HCT116 (cell line): Measurements from ENCODE around the gene OR51T1. TPM values are rescaled to one million over a fixed set of nuclear protein-coding genes. Genes with fewer than 3 reads are reported as not detected.

Experiments
- ATAC-seq: fragments of 200-7000 bp; cut with Tn5 transposase; 2 replicates; pipeline ENCODE4 v1.9.1; 2020; ENCODE audit warnings: mild to moderate bottlenecking, moderate library complexity
- BruUV-seq: library from RNA; stranded (reverse); fragments of 400-500 nt; replicated peaks from 2 replicates; lab custom pipeline; 2021; lab: Mats Ljungman, UMichigan
- CTCF ChIA-PET: fragments of 300-600 bp; sonication (Branson Sonifier 250); formaldehyde crosslinking; loops from one replicate; lab custom pipeline; 2021; ENCODE audit warnings: antibody characterized with exemption; lab: Charles Lee
- POLR2A ChIA-PET: fragments of 300-600, 350-600 bp; sonication (Branson Sonifier 250); formaldehyde crosslinking; loops from one replicate; lab custom pipeline; 2021; ENCODE audit warnings: antibody characterized with exemption; lab: Charles Lee
- RAD21 ChIA-PET, 2 experiments: fragments of 300-600 bp; sonication (Branson Sonifier 250); formaldehyde crosslinking; loops; one replicate each; lab custom pipeline; 2023; ENCODE audit warnings: low total read pairs in 2 of 2; ENCODE audit not compliant: uncharacterized antibody in 2 of 2, unreplicated experiment in 2 of 2, low non-redundant PET in 1 of 2; lab: Charles Lee
- DNase-seq: peaks from one replicate; pipeline ENCODE4 v3.0.0-alpha.2; 2010; ENCODE audit warnings: low read depth, low spot score
- H2AFZ ChIP-seq: fragments of 200-600 bp; shearing (Covaris generic), sonication (generic); 2 replicates; pipeline ENCODE4 v1.6.1; 2017; ENCODE audit warnings: low read depth, mixed run types, mixed read lengths, antibody characterized with exemption, low read length; ENCODE audit not compliant: poor library complexity, severe bottlenecking
- H3K27ac ChIP-seq: 2 replicates; pipeline ENCODE4 v1.5.1; 2012; ENCODE audit warnings: low read depth, low read length
- H3K27me3 ChIP-seq: fragments of 200-600 bp; sonication (generic); 2 replicates; pipeline ENCODE4 v1.6.1; 2016; ENCODE audit warnings: mixed run types, low read length, mixed read lengths; ENCODE audit not compliant: insufficient read depth
- H3K36me3 ChIP-seq, 2 experiments: fragments of 200-500 bp in 1 of 2; fragments of 200-600 bp in 1 of 2; sonication (Bioruptor generic) in 1 of 2; sonication (generic) in 1 of 2; 2 replicates each; pipeline versions ENCODE4 v1.5.1 to v1.6.1; 2014 to 2016; ENCODE audit warnings: low read length in 2 of 2, inconsistent platforms in 1 of 2, mixed read lengths in 1 of 2, mixed run types in 1 of 2; ENCODE audit not compliant: insufficient read depth in 2 of 2, control insufficient read depth in 1 of 2
- H3K4me1 ChIP-seq, 2 experiments: fragments of 200-600 bp in 1 of 2; sonication (generic) in 1 of 2; 2 replicates each; pipeline versions ENCODE4 v1.5.1 to v1.6.1; 2012 to 2017; ENCODE audit warnings: low read length in 2 of 2, inconsistent platforms in 1 of 2, mild to moderate bottlenecking in 1 of 2, mixed read lengths in 1 of 2, mixed run types in 1 of 2, moderate library complexity in 1 of 2; ENCODE audit not compliant: insufficient read depth in 2 of 2, control insufficient read depth in 1 of 2
- H3K4me2 ChIP-seq: fragments of 200-600 bp; sonication (generic); 2 replicates; pipeline ENCODE4 v1.6.1; 2017; ENCODE audit warnings: mixed run types, low read length, mixed read lengths
- H3K4me3 ChIP-seq, 2 experiments: fragments of 200-600 bp in 1 of 2; sonication (generic) in 1 of 2; replicated peaks in 1 of 2; 2 replicates each; pipeline ENCODE4 v1.5.1; 2011 to 2016; ENCODE audit warnings: low read length in 2 of 2, control low read depth in 1 of 2, low read depth in 1 of 2, mild to moderate bottlenecking in 1 of 2, mixed read lengths in 1 of 2, mixed run types in 1 of 2
- H3K79me2 ChIP-seq: fragments of 200-600 bp; sonication (generic); 2 replicates; pipeline ENCODE4 v1.6.1; 2017; ENCODE audit warnings: mild to moderate bottlenecking, mixed run types, low read length, moderate library complexity, mixed read lengths; ENCODE audit not compliant: insufficient read depth
- H3K9ac ChIP-seq: fragments of 200-600 bp; sonication (generic); 2 replicates; pipeline ENCODE4 v1.6.1; 2016; ENCODE audit warnings: low read length, mixed read lengths
- H3K9me2 ChIP-seq: fragments of 200-600 bp; sonication (generic), shearing (Covaris generic); 2 replicates; pipeline ENCODE4 v1.6.1; 2017; ENCODE audit warnings: mixed run types, mild to moderate bottlenecking, moderate library complexity; ENCODE audit not compliant: insufficient read depth
- H3K9me3 ChIP-seq, 2 experiments: fragments of 200-500 bp in 1 of 2; fragments of 200-600 bp in 1 of 2; sonication (Bioruptor generic) in 1 of 2; sonication (generic) in 1 of 2; 2 replicates each; pipeline ENCODE4 v1.6.1; 2014 to 2017; ENCODE audit warnings: low read length in 2 of 2, mixed read lengths in 2 of 2, inconsistent platforms in 1 of 2, low read depth in 1 of 2, mild to moderate bottlenecking in 1 of 2, mixed run types in 1 of 2, moderate library complexity in 1 of 2; ENCODE audit not compliant: control insufficient read depth in 1 of 2, insufficient read depth in 1 of 2
- H4K20me1 ChIP-seq: fragments of 200-600 bp; sonication (generic), shearing (Covaris generic); 2 replicates; pipeline ENCODE4 v1.6.1; 2017; ENCODE audit warnings: mixed run types, mild to moderate bottlenecking, moderate library complexity; ENCODE audit not compliant: insufficient read depth
- EGR1 ChIP-seq: IDR thresholded peaks from 2 replicates; pipeline ENCODE4 v1.6.1; 2012; ENCODE audit warnings: low read depth
- EZH2 ChIP-seq: fragments of 200-600 bp; sonication (generic); IDR thresholded peaks from 2 replicates; pipeline ENCODE4 v1.6.1; 2017; ENCODE audit warnings: antibody characterized with exemption, mixed run types
- FOSL1 ChIP-seq: IDR thresholded peaks from 2 replicates; pipeline ENCODE4 v1.6.1; 2012; ENCODE audit warnings: low read depth
- JUND ChIP-seq: IDR thresholded peaks from 2 replicates; pipeline ENCODE4 v1.6.1; 2012
- POLR2A ChIP-seq: IDR thresholded peaks from 2 replicates; pipeline ENCODE4 v1.7.0; 2011; ENCODE audit warnings: borderline replicate concordance; ENCODE audit not compliant: insufficient read depth, insufficient read length; ENCODE audit errors: extremely low read depth
- RAD21 ChIP-seq: IDR thresholded peaks from 2 replicates; pipeline ENCODE4 v1.6.1; 2012; ENCODE audit warnings: low read depth, mild to moderate bottlenecking
- SP1 ChIP-seq: IDR thresholded peaks from 2 replicates; pipeline ENCODE4 v1.6.1; 2012; ENCODE audit warnings: low read depth
- SRF ChIP-seq: IDR thresholded peaks from 2 replicates; pipeline ENCODE4 v1.6.1; 2012; ENCODE audit warnings: low read depth
- YY1 ChIP-seq: IDR thresholded peaks from 2 replicates; pipeline ENCODE4 v1.6.1; 2011; ENCODE audit warnings: low read length, low read depth, moderate library complexity, mild to moderate bottlenecking; ENCODE audit not compliant: insufficient replicate concordance; ENCODE audit errors: extremely low read depth
- ZFX ChIP-seq: fragments of 450-650 bp; IDR thresholded peaks from 2 replicates; pipeline ENCODE4 v1.6.1; 2017
- ZNF274 ChIP-seq: fragments of 200-500 bp; sonication (Bioruptor generic); IDR thresholded peaks from 2 replicates; pipeline ENCODE4 v1.6.1; 2014; ENCODE audit warnings: mild to moderate bottlenecking, low read depth, low read length, inconsistent platforms
- intact Hi-C: fragments of 100-400 bp; cut with micrococcal nuclease; formaldehyde crosslinking; loops from 2 replicates; pipeline ENCODE4 v1.10.0; 2022
- total RNA-seq: library from RNA; stranded (reverse); gene quantifications from one replicate; pipeline ENCODE4 v1.2.1, GENCODE V29; 2021; ENCODE audit not compliant: unreplicated experiment
- TF ChIP-seq, protein P1 (sequence below): IDR thresholded peaks from 2 replicates; pipeline ENCODE4 v1.6.1; 2012
- TF ChIP-seq, protein P2 (sequence below): IDR thresholded peaks from 2 replicates; pipeline ENCODE4 v1.6.1; 2011; ENCODE audit warnings: mild to moderate bottlenecking, low read length, moderate library complexity; ENCODE audit not compliant: insufficient replicate concordance; ENCODE audit errors: extremely low read depth
- TF ChIP-seq, protein P3 (sequence below): IDR thresholded peaks from 2 replicates; pipeline ENCODE4 v1.6.1; 2012; ENCODE audit warnings: low read depth

The OR51T1 gene
- total RNA-seq, 1 experiment from 2014 or later = not detected

DNA sequence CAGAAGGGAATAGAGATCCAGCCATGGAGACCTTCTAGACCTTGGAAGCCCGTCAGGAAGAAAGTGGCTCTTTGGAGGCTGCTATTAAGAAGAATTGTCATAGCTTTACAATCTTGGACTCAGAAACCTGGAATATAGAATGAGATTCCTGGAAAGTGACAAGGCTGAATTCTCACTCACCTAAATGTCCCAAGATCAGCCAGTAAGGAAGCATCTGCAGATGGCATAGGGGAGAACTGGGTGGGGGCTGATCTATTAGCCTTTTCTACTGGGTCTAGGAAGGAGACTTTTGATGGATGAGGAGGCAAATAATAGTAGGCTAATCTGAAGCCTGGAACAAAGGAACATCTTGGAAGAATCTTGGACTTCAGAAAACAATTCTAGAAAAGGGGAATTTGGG is 42.5 kb downstream of the OR51T1 start, which contains the start of gene OR51G1:
Gene OR51G1 (minus strand): TSS at position 101 of the 400 bp plus-strand sequence. CDS start 0 bp downstream, at position 101.
- Histone ChIP-seq H3K27ac (no peak within 1 kb of the TSS), H4K20me1 (no peaks in the 10 kb centered on the region), H3K27me3 (peaks cover 15% of the 10 kb centered on the region), H3K4me2 (no peak within 1 kb of the TSS), H3K9me3 (no peaks in the 10 kb centered on the region), H3K36me3 (no peaks in the 10 kb centered on the region), H2AFZ (no peak within 1 kb of the TSS), H3K9ac (no peak within 1 kb of the TSS), H3K4me3 (no peak within 1 kb of the TSS), H3K9me2 (no peaks in the 10 kb centered on the region), H3K4me1 (no peaks in the 10 kb centered on the region), H3K79me2 (no peaks in the 10 kb centered on the region)
- ChIA-PET POLR2A (no interaction called here), RAD21 (no interaction called here), CTCF (no interaction called here)
- ATAC-seq = no peak
- TF ChIP-seq ZNF274 = no peak
- TF ChIP-seq EZH2 = no peak
- no peak for TF ChIP-seq YY1
- TF ChIP-seq RAD21 = no peak
- BruUV-seq = no TSS peak
- intact Hi-C loops = no loop called here
- DNase-seq = no peak

DNA sequence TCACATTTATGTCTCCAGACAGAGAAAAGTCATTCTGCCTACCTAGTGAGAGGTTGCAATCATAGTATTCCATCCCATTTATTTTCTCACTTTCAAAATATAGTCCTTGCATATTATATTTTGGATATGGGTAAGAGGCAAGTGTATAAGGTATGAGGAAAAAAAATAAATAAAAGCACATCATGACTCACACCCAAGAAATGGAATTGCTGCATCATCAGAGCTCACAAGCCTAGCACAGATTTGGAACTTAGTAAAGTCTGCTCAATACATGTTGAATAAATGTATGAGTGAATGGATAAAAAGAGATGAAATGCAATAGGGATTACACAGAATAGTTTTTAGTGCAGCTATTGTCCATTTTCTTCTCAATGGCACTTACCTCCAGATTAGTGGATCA is 44.9 kb downstream of the OR51T1 start:
- ATAC-seq = no peak
- H3K36me3 ChIP-seq = no peaks in the 10 kb centered on the region
- intact Hi-C loops = no loop called here
- H3K9me2 ChIP-seq = no peaks in the 10 kb centered on the region
- no peak overlapping the region for H3K4me2 ChIP-seq
- no peaks in the 10 kb centered on the region for H4K20me1 ChIP-seq
- no TSS peak for BruUV-seq
- H3K79me2 ChIP-seq = no peaks in the 10 kb centered on the region
- CTCF ChIA-PET = no interaction called here
- no peak overlapping the region for H2AFZ ChIP-seq
- DNase-seq = no peak
- H3K4me1 ChIP-seq = no peaks in the 10 kb centered on the region
- TF ChIP-seq SP1 (no peak), EZH2 (no peak), SRF (no peak), JUND (no peak), EGR1 (no peak), FOSL1 (no peak), YY1 (no peak), POLR2A (no peak), ZFX (no peak)
- TF ChIP-seq, protein P1, sequence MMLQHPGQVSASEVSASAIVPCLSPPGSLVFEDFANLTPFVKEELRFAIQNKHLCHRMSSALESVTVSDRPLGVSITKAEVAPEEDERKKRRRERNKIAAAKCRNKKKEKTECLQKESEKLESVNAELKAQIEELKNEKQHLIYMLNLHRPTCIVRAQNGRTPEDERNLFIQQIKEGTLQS = no peak
- TF ChIP-seq, protein P2, sequence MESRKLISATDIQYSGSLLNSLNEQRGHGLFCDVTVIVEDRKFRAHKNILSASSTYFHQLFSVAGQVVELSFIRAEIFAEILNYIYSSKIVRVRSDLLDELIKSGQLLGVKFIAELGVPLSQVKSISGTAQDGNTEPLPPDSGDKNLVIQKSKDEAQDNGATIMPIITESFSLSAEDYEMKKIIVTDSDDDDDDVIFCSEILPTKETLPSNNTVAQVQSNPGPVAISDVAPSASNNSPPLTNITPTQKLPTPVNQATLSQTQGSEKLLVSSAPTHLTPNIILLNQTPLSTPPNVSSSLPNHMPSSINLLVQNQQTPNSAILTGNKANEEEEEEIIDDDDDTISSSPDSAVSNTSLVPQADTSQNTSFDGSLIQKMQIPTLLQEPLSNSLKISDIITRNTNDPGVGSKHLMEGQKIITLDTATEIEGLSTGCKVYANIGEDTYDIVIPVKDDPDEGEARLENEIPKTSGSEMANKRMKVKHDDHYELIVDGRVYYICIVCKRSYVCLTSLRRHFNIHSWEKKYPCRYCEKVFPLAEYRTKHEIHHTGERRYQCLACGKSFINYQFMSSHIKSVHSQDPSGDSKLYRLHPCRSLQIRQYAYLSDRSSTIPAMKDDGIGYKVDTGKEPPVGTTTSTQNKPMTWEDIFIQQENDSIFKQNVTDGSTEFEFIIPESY = no peak
- TF ChIP-seq, protein P3, sequence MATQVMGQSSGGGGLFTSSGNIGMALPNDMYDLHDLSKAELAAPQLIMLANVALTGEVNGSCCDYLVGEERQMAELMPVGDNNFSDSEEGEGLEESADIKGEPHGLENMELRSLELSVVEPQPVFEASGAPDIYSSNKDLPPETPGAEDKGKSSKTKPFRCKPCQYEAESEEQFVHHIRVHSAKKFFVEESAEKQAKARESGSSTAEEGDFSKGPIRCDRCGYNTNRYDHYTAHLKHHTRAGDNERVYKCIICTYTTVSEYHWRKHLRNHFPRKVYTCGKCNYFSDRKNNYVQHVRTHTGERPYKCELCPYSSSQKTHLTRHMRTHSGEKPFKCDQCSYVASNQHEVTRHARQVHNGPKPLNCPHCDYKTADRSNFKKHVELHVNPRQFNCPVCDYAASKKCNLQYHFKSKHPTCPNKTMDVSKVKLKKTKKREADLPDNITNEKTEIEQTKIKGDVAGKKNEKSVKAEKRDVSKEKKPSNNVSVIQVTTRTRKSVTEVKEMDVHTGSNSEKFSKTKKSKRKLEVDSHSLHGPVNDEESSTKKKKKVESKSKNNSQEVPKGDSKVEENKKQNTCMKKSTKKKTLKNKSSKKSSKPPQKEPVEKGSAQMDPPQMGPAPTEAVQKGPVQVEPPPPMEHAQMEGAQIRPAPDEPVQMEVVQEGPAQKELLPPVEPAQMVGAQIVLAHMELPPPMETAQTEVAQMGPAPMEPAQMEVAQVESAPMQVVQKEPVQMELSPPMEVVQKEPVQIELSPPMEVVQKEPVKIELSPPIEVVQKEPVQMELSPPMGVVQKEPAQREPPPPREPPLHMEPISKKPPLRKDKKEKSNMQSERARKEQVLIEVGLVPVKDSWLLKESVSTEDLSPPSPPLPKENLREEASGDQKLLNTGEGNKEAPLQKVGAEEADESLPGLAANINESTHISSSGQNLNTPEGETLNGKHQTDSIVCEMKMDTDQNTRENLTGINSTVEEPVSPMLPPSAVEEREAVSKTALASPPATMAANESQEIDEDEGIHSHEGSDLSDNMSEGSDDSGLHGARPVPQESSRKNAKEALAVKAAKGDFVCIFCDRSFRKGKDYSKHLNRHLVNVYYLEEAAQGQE = no peak
- TF ChIP-seq, all 23 proteins: peak for 0
- POLR2A ChIA-PET = no interaction called here
- Histone ChIP-seq H3K9ac (no peak overlapping the region), H3K4me3 (no peak overlapping the region), H3K9me3 (no peaks in the 10 kb centered on the region), H3K27me3 (peaks cover 24% of the 10 kb centered on the region; the same call in 1 of the 2 replicates), H3K27ac (no peak overlapping the region)
- RAD21 ChIA-PET = no interaction called here
